Measurements from ENCODE around the gene PRRC2B.
A peak's percentile ranks its signal among the peaks of the same experiment; 100 is the strongest.
"Not testable (repeated sequence)": the region's sequence is repeated elsewhere in the genome, so short reads cannot be mapped to it uniquely, and the experiment has no call there.

PRRC2B gene

DNA sequence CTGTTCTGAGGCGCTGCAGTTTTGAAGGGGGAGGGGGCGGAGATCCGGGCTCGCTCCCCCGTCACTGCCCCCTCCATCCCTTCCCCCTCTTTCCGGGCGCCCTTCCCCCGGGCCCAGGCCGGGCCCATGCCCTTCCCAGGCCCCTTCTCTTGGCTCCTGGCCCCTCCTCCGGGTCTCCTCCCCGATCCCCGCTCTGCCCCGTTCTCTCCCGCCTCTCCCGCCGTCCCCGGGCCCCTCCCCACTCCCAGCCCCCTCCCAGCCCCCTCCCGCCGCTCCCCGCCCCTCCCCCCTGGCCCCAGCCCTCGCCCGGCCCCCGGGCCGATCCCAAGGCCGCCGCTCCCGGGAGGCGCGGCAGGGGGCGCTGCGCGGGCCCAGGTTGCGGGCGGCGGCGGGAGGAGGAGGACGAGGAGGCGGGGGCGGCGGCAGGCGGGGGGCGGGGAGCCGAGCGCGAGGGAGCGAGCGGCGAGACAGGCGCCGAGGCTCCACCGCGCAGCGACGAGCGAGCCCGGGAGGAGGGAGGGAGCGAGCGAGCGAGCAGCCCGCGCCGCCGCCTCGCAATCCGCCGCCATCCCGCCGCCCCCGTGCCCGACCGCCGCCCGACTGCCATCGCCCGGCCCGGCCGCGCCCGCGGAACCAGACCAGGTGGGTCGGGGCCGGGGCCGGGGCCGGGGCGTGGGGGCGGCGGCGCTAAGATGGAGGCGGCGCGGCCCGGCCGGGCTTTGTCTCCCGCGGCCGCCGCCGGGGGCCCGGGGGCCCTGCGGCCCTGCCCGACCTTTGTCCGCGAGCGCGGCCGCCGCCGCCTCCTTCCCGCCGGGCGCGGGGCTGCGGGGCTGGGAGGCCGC lies at the start of gene PRRC2B:
TSS of gene PRRC2B (plus strand) at position 465 of the 842 bp plus-strand sequence. CDS start 36,059 bp downstream, outside the sequence.
- DNase-seq = peak; percentile 92

DNA sequence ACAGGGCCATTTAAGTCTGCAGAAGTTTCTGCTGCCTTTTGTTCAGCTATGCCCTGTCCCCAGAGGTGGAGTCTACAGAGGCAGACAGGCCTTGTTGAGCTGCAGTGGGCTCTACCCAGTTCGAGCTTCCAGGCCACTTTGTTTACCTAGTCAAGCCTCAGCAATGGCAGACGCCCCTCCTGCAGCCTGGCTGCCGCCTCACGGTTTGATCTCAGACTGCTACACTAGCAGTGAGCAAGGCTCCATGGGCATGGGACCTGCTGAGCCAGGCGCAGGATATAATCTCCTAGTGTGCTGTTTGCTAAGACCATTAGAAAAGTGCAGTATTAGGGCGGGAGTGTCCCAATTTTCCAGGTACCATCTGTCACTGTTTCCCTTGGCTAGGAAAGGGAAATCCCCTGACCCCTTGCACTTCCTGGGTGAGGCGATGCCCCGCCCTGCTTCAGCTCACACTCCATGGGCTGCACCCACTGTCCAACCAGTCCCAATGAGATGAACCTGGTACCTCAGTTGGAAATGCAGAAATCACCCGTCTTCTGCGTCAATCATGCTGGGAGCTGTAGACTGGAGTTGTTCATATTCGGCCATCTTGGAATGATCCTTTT lies 48.9 kb upstream of the PRRC2B start:
- DNase-seq = not testable (repeated sequence)

GRCh38 chr9:131346559-131346958 lies 47.3 kb upstream of the PRRC2B start:
- no peak for DNase-seq

- no peak for DNase-seq
Measured at GRCh38 chr9:131347376-131348020, 46.4 kb upstream of the PRRC2B start.

- no peak for DNase-seq
Measured at GRCh38 chr9:131348631-131349521, 45.0 kb upstream of the PRRC2B start.

- no peak for DNase-seq
Measured at GRCh38 chr9:131349522-131349880, 44.4 kb upstream of the PRRC2B start.

- DNase-seq = peak; percentile 80
Measured at GRCh38 chr9:131349881-131350563, 43.9 kb upstream of the PRRC2B start.

DNA sequence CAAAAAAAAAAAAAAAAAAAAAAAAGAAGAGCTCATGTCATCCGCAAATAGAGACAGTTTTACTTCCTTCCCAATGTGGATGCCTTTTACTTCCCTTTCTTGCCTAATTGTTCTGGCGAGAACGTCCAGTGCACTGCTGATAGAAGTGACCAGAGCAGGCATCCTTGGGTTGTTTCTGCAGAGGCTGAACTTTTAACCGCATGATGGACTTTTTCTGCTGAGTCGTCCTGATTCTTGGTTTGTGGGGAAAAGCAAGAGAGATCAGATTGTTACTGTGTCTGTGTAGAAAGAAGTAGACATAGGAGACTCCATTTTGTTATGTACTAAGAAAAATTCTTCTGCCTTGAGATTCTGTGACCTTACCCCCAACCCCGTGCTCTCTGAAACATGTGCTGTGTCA lies 37.4 kb upstream of the PRRC2B start:
- DNase-seq = not testable (repeated sequence)

GRCh38 chr9:131358556-131358955 lies 35.3 kb upstream of the PRRC2B start:
- no peak for DNase-seq

DNA sequence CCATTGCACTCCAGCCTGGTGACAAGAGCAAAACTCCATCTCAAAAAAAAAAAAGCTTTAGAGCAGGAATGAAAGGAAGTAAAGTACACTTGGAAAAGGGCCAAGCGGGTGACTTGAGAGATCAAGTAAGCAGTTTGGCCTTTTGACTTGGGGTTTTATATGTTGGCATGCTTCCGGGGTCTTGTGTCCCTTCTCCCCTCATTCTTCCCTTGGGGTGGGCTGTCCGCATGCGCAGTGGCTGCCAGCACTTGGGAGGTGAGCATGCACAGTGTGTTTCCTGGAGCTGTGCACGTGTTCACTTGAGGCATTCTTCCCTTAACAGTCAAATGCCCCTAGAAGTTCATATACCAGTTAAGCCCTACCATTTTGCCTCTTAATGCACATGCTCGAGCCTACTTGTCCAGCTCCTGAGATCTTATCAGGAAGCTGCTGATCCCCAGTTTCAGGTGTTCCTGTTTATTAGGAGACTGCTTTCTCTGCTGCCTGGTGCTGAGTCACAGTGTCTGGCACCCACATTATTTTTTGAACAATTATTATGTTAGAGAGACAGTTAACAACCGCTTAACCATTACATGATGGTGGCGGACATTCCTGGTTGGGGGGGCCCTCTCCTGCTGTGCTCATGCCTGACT lies 32.6 kb upstream of the PRRC2B start:
- DNase-seq = no peak

DNA sequence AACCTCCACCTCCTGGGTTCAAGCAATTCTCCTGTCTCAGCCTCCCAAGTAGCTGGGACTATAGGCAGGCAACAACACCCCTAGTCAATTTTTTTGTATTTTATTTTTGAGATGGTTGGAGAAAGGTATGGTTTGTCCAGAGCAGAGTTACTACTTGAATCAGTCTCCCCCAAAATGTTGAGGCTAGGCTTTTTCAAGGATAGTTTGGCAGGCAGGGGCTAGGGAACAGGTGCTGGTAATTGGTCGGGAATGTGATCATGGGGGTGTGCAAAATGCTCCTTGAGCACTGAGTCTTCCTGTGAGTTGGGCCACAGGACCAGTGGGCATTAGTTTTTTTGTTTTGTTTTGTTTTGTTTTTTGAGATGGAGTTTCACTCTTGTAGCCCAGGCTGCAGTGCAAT lies 28.3 kb upstream of the PRRC2B start:
- no peak for DNase-seq

DNA sequence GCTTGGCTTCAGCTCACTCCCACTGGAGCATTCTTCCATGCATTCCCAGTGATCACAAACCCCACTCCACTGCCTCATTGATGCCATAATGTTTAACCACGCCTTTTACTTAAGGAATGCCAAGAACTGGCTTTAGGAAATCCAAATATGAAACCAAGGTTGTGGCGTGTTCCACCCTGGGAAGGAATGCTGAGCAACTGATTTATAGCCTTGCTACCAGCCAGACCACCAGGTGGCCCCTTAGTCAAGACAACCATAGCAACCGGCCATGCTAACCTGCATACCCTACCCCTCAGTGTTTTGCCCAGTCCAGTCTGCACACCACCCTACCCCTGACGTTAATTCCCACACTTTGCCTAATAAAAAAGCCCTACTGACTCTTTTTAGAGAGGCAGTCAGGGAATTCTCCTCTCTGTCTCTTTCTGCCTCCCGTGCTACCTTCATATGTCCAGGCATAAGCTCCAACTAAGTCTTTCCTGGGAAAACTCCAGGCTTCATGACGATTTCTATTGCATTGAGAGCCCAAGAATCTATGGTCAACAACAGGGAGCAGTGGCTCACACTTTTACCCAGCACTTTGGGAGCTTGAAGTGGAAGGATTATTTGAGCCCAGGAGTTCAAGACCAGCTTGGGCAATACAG lies 27.0 kb upstream of the PRRC2B start:
- no peak for DNase-seq

- DNase-seq = no peak
Measured at GRCh38 chr9:131367450-131367849, 26.4 kb upstream of the PRRC2B start.

DNA sequence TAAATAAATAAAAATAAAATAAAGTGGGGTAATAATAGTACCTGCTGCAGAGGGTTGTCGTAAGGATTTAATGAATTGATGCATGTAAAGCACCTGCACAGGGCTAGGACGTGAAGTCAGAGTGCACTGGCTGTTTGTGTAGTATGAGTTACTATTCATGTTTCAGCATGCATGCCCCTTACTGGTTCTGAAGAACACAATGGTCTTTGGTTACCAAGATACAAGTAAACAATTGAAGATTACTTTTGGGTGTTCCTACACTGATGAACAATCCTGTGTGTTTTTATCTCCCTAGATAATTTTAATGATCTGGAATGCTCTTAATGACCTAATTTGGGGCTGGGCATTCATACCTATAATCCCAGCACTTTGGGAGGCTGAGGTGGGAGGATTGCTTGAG lies 23.2 kb upstream of the PRRC2B start:
- no peak for DNase-seq

DNA sequence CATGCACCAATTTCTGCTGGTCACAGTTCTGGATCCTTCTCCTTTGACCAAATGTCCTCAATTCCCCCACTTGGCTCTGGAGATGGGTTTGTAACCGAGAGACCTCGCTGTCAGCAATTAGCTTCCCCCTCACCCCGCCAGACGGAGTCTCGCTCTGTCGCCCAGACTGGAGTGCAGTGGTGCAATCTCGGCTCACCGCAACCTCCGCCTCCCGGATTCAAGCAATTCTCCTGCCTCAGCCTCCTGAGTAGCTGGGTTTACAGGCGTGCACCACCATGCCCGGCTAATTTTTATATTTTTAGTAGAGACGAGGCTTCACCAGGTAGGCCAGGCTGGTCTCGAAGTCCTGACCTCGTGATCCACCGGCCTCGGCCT lies 21.3 kb upstream of the PRRC2B start:
- not testable (repeated sequence) for DNase-seq

DNA sequence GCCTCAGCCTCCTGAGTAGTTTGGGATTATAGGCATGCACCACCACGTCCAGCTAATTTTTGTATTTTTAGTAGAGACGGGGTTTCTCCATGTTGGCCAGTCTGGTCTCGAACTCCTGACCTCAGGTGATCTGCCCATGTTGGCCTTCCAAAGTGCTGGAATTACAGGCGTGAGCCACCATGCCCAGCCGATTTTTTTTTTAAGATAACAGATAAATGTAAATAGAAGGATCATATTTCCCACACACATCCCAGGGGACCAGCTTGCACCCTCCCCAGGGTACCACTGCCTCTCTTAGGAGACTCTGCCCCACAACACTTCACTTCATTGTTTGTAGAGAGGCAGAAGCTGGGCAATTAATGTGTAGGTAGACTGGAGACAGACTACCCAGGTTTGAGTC lies 19.2 kb upstream of the PRRC2B start:
- DNase-seq = peak; percentile 14

DNA sequence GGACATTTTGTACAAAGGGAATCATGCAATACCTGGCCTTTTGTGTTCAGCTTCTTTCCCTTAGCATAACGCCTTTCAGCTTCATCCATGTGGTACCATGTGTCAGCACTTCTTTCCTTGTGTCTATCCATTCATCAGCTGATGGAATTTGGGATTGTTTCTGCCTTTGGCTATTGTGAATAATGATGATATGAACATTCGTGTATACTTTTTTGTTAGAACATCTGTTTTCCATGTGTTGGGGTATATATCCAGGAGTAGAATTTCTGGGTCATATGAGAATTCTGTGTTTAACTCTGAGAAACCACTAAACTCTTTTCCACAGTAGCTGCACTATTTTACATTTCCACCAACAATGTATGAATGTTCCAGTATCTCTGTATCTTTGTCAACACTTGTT lies 14.8 kb upstream of the PRRC2B start:
- DNase-seq = no peak

- peak; percentile 44 for DNase-seq
Measured at GRCh38 chr9:131382850-131383729, 10.8 kb upstream of the PRRC2B start.

GRCh38 chr9:131385296-131385695 lies 8.6 kb upstream of the PRRC2B start:
- no peak for DNase-seq

- DNase-seq = no peak
Measured at GRCh38 chr9:131386281-131386680, 7.6 kb upstream of the PRRC2B start.
